OCI-LY7 (cell line): Measurements from ENCODE around the gene RNF8. TPM values are rescaled to one million over a fixed set of nuclear protein-coding genes. Genes with fewer than 3 reads are reported as not detected.

Experiments used
- BruUV-seq: library from RNA; stranded (reverse); fragments of 400-500 nt; replicated peaks from 2 replicates; lab custom pipeline; 2021; lab: Mats Ljungman, UMichigan
- CTCF ChIA-PET: fragments of 300-600 bp; sonication (Branson Sonifier 250); formaldehyde crosslinking; loops from one replicate; lab custom pipeline; 2022; ENCODE audit warnings: antibody characterized with exemption; ENCODE audit not compliant: unreplicated experiment; lab: Charles Lee
- POLR2A ChIA-PET: fragments of 300-600 bp; sonication (Branson Sonifier 250); formaldehyde crosslinking; loops from one replicate; lab custom pipeline; 2022; ENCODE audit warnings: antibody characterized with exemption; lab: Charles Lee
- DNase-seq: peaks from one replicate; pipeline ENCODE4 v3.0.0-alpha.2; 2015; ENCODE audit warnings: low spot score
- H2AFZ ChIP-seq: fragments of 200-600 bp; sonication (generic), shearing (Covaris generic); 2 replicates; pipeline ENCODE4 v1.6.1; 2014; ENCODE audit warnings: mild to moderate bottlenecking, antibody characterized with exemption, low read length, moderate library complexity
- H3K27ac ChIP-seq: fragments of 200-600 bp; sonication (generic); 2 replicates; pipeline ENCODE4 v1.5.1; 2014; ENCODE audit warnings: mixed run types, low read depth, mild to moderate bottlenecking, moderate library complexity, low read length, inconsistent platforms; ENCODE audit not compliant: poor library complexity, severe bottlenecking
- H3K36me3 ChIP-seq: fragments of 200-600 bp; sonication (generic); 2 replicates; pipeline ENCODE4 v1.6.1; 2014; ENCODE audit warnings: mild to moderate bottlenecking, antibody characterized with exemption, low read length, moderate library complexity, mixed read lengths; ENCODE audit not compliant: insufficient read depth
- H3K4me1 ChIP-seq: fragments of 200-600 bp; sonication (generic); 2 replicates; pipeline ENCODE4 v1.5.1; 2014; ENCODE audit warnings: mild to moderate bottlenecking, low read length; ENCODE audit not compliant: insufficient read depth, poor library complexity, severe bottlenecking
- H3K4me2 ChIP-seq: fragments of 200-600 bp; sonication (generic); 2 replicates; pipeline ENCODE4 v1.6.1; 2014; ENCODE audit warnings: mild to moderate bottlenecking, low read length
- H3K4me3 ChIP-seq: fragments of 200-600 bp; sonication (generic); 2 replicates; pipeline ENCODE4 v1.5.1; 2014; ENCODE audit warnings: mild to moderate bottlenecking, low read depth, low read length; ENCODE audit not compliant: poor library complexity, severe bottlenecking
- H3K79me2 ChIP-seq: fragments of 200-600 bp; sonication (generic); 2 replicates; pipeline ENCODE4 v1.6.1; 2016; ENCODE audit warnings: low read depth, mild to moderate bottlenecking, low read length, moderate library complexity, mixed read lengths; ENCODE audit not compliant: insufficient read depth
- H3K9me2 ChIP-seq: fragments of 200-600 bp; sonication (generic); 2 replicates; pipeline ENCODE4 v1.6.1; 2016; ENCODE audit warnings: mild to moderate bottlenecking, low read length, mixed read lengths; ENCODE audit not compliant: insufficient read depth
- H3K9me3 ChIP-seq: fragments of 200-600 bp; sonication (generic); 2 replicates; pipeline ENCODE4 v1.6.1; 2014; ENCODE audit warnings: mild to moderate bottlenecking, mixed run types, low read length, mixed read lengths
- H4K20me1 ChIP-seq: fragments of 200-600 bp; sonication (generic); 2 replicates; pipeline ENCODE4 v1.6.1; 2014; ENCODE audit warnings: mild to moderate bottlenecking, antibody characterized with exemption, low read length, moderate library complexity, mixed read lengths; ENCODE audit not compliant: insufficient read depth
- CTCF ChIP-seq: fragments of 200-600 bp; sonication (generic); conservative IDR thresholded peaks from 2 replicates; pipeline ENCODE4 v1.5.1; 2014; ENCODE audit warnings: mild to moderate bottlenecking, antibody characterized with exemption, low read length, moderate library complexity, mixed read lengths
- EZH2phosphoT487 ChIP-seq: fragments of 200-600 bp; sonication (generic); IDR thresholded peaks from 2 replicates; pipeline ENCODE4 v1.6.1; 2018; ENCODE audit warnings: low read depth, borderline replicate concordance, mild to moderate bottlenecking, mixed run types, antibody characterized with exemption, low read length, moderate library complexity, mixed read lengths
- intact Hi-C: fragments of 100-400 bp; cut with micrococcal nuclease; formaldehyde crosslinking; loops from one replicate; pipeline ENCODE4 v1.10.0; 2022; ENCODE audit not compliant: unreplicated experiment
- total RNA-seq, 2 experiments: library from RNA; depleted of rRNA in 1 of 2; stranded (reverse); fragments of >200 nt in 1 of 2; shearing (Covaris generic) in 1 of 2; gene quantifications; 2 replicates each; pipeline ENCODE4 v1.2.3, GENCODE V29; 2014 to 2022

Gene RNF8
- total RNA-seq, 2 experiments from 2014 or later = 19.7 to 21.8 TPM

GRCh38 chr6:37417393-37417792, 63.6 kb downstream of the RNF8 start:
- H3K9me3 ChIP-seq = no peaks in the 10 kb centered on the region
- H3K27ac ChIP-seq = no peak overlapping the region
- DNase-seq = no peak
- no peak for TF ChIP-seq EZH2phosphoT487
- TF ChIP-seq CTCF = no peak
- H3K4me1 ChIP-seq = no peaks in the 10 kb centered on the region
- H3K9me2 ChIP-seq = no peaks in the 10 kb centered on the region
- H3K4me2 ChIP-seq = no peak overlapping the region
- no peak overlapping the region for H3K4me3 ChIP-seq
- no TSS peak for BruUV-seq
- ChIA-PET CTCF (no interaction called here), POLR2A (interaction anchor here (0.7 to 1.1 kb wide), 3 partner anchors 8 to 26 kb away, joined by 4 to 5 read pairs (median 4); no protein-coding TSS in a partner anchor)
- no peaks in the 10 kb centered on the region for H3K79me2 ChIP-seq
- H3K36me3 ChIP-seq = no peaks in the 10 kb centered on the region
- no peak overlapping the region for H2AFZ ChIP-seq
- intact Hi-C loops = no loop called here
- no peaks in the 10 kb centered on the region for H4K20me1 ChIP-seq

- ChIA-PET CTCF (no interaction called here), POLR2A (interaction anchor here (0.6 to 1.6 kb wide), 4 partner anchors 15 to 1079 kb away, joined by 3 to 5 read pairs (median 4); partner anchors contain the start of gene CMTR1)
- Histone ChIP-seq H3K36me3 (no peaks in the 10 kb centered on the region), H3K27ac (no peak overlapping the region), H3K4me3 (no peak overlapping the region), H2AFZ (no peak overlapping the region), H3K9me2 (no peaks in the 10 kb centered on the region), H4K20me1 (no peaks in the 10 kb centered on the region), H3K4me1 (no peaks in the 10 kb centered on the region), H3K79me2 (no peaks in the 10 kb centered on the region), H3K9me3 (no peaks in the 10 kb centered on the region), H3K4me2 (no peak overlapping the region)
- no TSS peak for BruUV-seq
- intact Hi-C loops = no loop called here
- TF ChIP-seq EZH2phosphoT487 = no peak
- no peak for TF ChIP-seq CTCF
- DNase-seq = no peak
Observed at GRCh38 chr6:37418722-37419121, 64.9 kb downstream of the RNF8 start.

- no peak for TF ChIP-seq CTCF
- no peak for TF ChIP-seq EZH2phosphoT487
- no peak overlapping the region for H3K4me3 ChIP-seq
- intact Hi-C loops = no loop called here
- H3K4me2 ChIP-seq = no peak overlapping the region
- H3K79me2 ChIP-seq = no peaks in the 10 kb centered on the region
- H2AFZ ChIP-seq = no peak overlapping the region
- H3K36me3 ChIP-seq = no peaks in the 10 kb centered on the region
- H3K9me2 ChIP-seq = no peaks in the 10 kb centered on the region
- DNase-seq = no peak
- POLR2A ChIA-PET = interaction anchor here (1.0 kb wide), 1 partner anchor 9 kb away, joined by 4 read pairs; no protein-coding TSS in a partner anchor
- no peaks in the 10 kb centered on the region for H3K9me3 ChIP-seq
- CTCF ChIA-PET = no interaction called here
- H3K4me1 ChIP-seq = peaks cover 10% of the 10 kb centered on the region
- H3K27ac ChIP-seq = no peak overlapping the region
- no peaks in the 10 kb centered on the region for H4K20me1 ChIP-seq
- BruUV-seq = no TSS peak
Observed at GRCh38 chr6:37426058-37426944, 72.5 kb downstream of the RNF8 start.
